ENCODE results near the gene YY2. TPM values are rescaled to one million over a fixed set of nuclear protein-coding genes. Genes with fewer than 3 reads are reported as not detected.

The YY2 gene
- total RNA-seq (2022; extraction: Qiagen RNA extraction; ENCODE audit: low read depth) = 1.5 to 3.0 TPM (median 2.6 TPM) in 5 replicates

DNA sequence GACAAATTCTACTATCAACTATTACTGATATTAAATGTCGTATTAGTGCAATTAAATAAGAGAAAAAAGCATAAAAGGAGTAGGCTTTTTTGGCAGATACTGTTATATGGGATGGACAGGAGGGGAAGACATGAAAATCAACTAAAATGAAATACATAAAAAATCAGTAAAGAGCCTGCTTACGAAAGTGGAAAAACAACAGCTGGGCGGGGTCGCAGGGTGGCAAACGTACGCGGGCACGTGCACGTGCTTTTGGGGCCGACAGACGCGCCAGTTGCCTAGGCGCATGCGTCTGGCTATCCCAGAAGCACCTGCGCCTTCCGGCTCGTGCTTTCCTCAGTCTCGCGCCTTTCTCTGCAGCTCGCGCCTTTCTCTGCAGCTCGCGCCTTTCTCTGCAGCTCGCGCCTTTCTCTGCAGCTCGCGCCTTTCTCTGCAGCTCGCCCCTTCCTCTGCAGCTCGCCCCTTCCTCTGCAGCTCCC lies at the start of gene YY2:
Gene YY2, plus strand, starts transcription at position 51 of the 479 bp plus-strand sequence. CDS start 498 bp downstream, outside the sequence.

DNA sequence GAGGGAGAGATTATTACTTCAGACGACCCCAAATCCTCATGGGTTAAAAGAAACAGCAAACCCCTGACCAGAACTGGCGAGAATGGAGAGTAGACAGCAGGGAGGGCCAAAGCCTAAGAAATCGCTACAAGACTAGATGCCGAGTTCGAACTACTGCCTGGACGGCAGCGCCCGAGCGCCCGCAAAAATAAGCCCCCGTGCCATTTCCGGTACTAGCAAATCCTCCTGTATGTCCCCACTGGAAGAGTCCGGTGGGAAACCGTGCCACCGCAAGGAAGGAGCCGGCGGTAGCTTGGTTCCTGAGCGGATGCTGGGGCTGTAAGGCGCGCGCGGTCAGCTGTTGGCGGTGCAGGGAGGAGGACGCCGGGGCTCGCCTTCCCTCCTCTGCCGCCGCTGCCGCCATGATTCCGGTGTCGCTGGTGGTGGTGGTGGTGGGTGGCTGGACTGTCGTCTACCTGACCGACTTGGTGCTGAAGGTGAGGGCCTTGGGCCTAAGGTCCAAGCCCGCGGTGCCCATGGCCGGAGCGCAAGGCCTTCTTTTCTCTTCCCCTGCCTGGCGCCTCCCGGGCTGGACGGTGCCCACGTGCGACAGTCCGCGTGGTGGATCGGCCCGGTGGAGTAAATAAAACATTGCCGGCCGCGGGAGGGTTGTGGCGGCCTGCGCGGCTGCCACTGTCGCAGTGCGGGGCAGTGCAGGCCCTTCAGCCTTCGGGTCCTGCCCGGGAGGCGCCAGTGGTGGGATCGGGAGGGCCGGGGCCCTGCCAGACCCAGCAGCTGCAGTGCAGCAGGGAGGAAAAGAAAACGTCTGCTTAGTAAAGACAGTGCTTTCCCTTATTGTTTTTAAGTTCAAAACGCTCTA lies 16.2 kb upstream of the YY2 start, which contains the start of gene MBTPS2:
Gene MBTPS2, plus strand, starts transcription at position 284 of the 859 bp plus-strand sequence. Its CDS starts 118 bp downstream, at position 402.

Other genes starting within 250 kb of the YY2 start
- gene KLHL34, start 197.7 kb upstream of the YY2 start, total RNA-seq (2022; extraction: Qiagen RNA extraction; ENCODE audit: low read depth) = not detected in 5 replicates
- not detected in 5 replicates for gene SMPX, start 97.9 kb upstream of the YY2 start, total RNA-seq (2022; extraction: Qiagen RNA extraction; ENCODE audit: low read depth)
- 19.8 to 25.6 TPM (median 24.6 TPM) in 5 replicates for gene MBTPS2, start 16.4 kb upstream of the YY2 start, total RNA-seq (2022; extraction: Qiagen RNA extraction; ENCODE audit: low read depth)
- 201 to 249 TPM (median 208 TPM) in 5 replicates for gene SMS, start 84.7 kb downstream of the YY2 start, total RNA-seq (2022; extraction: Qiagen RNA extraction; ENCODE audit: low read depth)
- gene PHEX, start 176.3 kb downstream of the YY2 start, total RNA-seq (2022; extraction: Qiagen RNA extraction; ENCODE audit: low read depth) = 0.27 to 0.44 TPM (median 0.36 TPM) in 5 replicates